Mucosa of gallbladder (tissue), 1 donor: ENCODE measurements around the gene SEMA6A. TPM values are rescaled to one million over a fixed set of nuclear protein-coding genes. Genes with fewer than 3 reads are reported as not detected.
A peak's percentile ranks its signal among the peaks of the same experiment; 100 is the strongest.

ENCODE experiments used
- DNase-seq: peaks from one replicate; pipeline ENCODE4 v3.0.0-alpha.2; 2020; ENCODE audit warnings: low spot score
- total RNA-seq: library from RNA; stranded (reverse); gene quantifications from one replicate; pipeline ENCODE4 v1.2.1, GENCODE V29; 2021
- donor health status: DM: no; HTN: no; CAD: no.

Gene SEMA6A
- total RNA-seq, 1 donor from 2014 or later, result 98.1 TPM

DNA sequence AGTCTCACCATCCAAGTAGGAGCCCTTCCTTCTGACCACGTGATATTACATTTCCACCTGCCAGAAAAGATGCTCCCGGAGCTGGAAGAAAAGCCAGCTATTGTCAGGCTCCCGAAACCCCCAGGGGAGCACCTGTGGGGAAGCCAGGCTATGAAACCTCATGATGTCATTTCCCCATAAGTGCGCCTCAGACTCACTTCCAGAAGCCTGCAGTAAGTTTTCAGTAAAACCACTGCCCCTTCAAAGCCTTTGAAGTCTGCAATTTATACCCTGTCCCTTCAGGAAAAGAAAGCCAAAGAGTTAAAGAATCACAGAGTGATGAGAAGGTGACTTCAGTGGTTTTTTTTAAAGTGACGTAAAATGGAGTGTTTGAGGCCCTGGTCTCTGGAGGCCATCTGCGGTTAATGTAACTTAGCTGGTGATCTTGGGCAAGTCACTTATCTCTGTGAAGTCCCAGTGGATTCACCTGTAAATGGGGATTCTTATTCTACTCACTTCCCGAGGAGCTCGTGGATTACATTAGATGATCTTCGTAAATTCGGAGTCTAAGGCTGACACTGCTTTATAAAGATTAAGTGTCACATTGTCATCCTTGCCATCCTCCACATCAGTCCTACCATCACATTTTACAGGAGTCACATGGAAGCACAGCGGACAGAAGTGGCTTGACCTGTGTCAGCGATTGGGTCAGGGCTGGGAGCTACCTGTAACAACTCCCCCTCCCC, 2.6 kb upstream of the SEMA6A start:
- no peak for DNase-seq

DNA sequence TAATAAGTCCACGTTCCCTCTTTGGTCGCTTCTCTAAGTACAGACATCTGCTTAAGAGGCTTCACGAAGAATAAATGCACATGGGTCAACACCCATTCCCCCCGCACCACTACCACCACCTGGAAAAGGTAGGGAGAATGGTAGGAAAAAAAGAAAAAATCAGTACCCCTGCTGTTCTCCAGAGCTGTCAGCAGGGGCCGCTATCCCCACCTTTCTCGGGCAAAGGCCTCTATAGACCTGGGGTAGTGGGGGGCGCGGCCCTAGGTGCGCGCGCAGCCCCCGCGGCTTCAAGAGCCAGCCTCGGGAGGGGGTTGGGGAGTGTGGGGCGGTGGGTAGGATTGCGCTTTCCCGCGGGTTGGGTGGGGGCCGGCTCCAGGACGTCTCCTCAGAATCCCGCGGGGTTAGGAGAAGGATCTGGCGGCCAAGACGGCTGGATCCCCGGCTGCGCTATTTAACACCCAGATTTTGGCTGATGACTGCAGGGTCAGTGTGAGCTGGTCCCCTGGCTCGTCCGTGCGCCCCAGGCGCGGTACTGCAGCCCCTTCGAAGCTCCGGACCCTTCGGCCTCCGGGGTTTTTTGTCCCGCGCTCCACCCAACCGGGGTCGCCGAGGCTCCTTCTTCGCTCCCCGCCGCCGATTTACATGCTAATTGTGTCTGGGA, 1.6 kb upstream of the SEMA6A start:
- DNase-seq, result peak; percentile 48

DNA sequence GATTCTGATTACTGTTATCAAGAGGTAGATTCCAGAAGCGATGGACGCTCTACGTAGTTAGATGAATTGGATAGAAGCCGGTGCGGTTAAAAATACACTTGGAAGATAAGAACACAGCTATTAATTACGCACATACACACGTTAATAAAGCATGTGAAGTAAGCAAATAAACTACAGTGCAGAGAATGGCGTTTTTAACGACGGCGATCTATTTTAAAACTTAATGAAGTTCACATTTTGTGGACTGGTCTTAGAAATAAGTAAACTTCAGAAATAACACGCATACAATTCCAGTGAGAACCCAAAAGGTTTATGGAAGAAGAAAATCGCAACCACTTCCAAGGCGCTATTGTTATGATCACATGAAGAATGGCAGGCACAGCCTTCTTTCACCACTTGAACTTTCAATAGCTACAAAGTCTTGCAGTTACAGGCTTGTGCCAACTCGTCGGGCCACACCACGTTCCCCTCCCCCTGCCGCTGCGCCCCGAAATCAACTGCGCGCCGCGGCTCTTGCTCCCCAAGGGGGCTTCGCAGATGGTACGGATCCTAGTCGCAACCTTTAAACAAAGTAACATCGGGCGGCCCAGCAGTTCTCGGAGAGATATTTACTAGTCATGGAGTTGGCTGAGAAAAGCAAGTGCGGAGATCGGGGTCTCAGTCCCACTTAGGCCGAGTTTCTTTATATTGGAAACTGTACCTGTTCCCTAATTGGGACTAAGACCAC, 866 bp upstream of the SEMA6A start:
- peak; percentile 26 for DNase-seq

DNA sequence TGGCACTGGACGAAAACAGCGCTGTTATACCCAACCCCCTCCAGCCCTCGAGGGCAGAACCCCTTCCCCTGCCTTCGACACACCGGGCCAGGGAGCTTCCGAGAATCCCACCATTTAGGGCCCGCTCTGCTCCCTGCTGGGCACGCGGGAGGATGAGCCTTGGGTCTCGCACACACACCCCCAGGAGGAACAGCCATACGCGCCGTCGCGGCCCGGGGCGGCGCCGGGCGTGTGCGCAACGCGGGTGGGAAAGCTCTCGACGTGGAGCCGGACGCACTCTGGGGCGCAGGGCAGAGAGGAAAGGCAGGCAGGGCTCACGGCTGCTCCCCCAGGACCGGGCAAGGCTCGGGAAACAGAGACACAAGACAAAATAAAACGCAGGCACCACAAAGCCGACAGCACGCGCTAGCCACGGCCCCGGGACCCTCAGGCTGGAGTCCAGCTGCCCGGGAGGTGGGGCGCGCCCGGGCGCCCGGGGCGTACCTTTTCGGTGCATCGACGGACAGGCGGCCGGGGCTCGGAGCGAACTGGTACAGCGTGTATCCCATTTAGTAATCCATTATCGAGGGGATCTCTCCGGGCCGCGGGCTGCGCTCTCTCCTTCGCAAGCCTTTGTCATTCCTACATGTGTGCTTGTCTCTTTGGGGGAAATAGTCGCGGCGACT, 789 bp downstream of the SEMA6A start:
- DNase-seq, result no peak

DNA sequence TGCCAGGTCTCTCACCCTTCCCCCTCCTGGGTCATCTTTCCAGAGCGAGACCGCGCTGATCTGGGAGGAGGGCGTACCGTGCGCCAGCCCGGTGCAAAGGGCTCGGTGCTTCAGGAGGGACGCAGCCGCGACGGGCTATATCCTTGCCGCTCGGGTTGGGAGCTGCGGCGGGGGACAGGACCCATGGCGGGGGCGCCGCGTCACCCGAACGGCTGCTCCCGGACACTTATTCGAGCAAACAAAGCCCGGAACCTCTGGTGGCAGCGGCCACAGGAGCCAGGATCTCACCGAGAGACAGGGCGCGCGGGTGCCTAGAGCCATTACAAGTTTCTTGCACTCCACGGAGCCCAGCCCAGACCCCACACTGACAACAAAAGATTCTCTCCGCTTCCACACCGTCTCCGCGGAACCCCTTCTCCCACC, 1.3 kb downstream of the SEMA6A start:
- no peak for DNase-seq

DNA sequence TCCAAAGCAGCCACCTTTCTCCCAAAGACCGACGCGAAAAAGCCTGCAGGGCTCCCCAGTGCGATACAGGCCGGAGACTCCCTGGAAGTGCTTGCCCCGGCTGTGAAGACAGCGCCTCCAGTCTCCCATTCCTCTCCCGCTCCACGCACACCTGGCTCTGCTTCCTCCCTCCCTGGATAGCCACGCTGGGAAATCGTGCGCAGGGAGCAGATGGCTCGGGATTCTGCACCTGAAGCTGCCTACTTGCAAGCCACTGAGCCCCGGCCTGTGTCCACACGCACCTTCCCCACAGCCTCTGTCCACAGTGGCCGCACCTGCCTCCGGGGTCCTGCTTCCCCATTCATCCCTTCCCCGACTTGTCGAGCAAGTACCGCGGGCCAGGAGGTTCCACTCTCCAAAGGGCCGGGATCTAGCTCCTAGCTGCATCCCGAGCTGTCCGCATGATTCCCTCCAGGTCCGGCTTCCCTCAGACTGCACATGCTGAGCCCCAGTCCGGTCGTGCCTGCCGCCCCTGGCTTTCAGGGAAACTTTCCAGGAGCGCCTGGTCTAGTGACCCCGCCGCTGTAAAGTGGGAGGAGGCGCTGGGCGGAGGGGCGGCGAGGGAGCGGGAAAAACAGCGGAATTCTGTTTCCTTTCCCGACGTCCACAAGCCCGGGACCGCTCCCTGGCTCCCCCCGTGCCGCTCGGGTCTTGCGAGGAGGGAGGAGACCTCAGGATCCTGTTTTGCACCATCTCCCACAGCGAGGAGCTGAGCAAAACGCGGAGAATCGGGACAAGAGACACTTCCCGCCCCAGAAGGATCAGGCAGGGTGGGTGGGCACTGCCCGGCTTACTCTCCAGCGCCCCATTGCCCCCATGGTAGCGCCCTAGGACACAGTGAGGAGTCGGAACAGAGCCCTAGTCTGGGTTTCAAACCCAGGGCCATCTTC, 2.0 kb downstream of the SEMA6A start:
- DNase-seq, result peak; percentile 35

DNA sequence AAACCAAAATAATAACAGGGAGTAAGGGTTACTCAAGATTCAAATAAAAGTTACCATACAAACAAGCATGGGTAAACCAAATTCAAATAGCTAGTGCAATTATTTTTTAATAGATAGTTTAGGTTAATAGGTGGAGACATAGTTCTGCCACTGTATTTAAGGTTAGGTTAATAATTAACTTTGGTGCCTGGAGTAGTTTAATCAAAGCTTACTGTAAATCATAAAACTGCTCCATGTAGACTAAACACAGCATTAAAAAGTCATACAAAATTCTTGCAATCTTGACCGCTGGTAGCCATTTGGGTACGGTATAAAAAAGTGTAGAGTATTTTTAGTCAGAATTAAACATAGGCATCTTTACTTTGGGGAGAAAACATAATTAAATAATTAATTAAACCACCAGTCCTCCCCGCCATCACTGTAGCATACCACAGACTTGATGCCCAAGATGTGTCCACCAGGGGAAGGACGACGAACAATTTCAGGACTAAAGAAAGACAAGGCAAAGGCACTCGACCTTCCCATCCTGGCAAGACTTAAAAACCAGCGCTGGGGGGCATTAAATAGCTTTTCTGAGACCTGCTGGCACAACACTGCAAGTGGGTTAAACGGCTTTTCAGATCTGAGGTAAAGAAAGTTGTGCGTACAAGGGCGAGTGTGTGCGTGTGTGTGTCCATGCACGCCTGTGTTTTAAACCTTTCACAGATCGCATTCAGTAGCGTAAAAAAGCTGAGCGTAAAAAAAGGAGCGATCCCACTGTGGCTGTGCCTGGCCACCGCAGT, 2.9 kb downstream of the SEMA6A start:
- DNase-seq, result no peak

DNA sequence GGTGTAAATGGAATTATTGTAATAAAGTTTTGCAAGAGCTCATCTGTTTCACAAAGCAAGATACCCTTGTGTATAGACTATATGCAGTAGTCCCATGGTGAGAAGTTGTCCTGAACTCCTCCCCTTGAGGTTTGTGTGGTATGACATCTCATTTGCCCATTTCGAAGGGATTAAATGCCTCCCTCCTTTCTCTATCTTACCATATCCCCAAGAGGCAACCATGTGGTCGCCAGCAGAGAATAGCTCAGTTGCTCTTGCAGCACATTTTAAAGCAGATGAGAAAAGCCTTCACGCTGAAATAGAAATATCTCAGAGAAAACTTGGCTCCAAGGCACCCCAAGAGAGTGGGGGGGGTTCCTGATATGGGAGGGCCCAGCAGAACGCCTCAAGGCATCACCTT, 4.6 kb downstream of the SEMA6A start:
- DNase-seq, result no peak

DNA sequence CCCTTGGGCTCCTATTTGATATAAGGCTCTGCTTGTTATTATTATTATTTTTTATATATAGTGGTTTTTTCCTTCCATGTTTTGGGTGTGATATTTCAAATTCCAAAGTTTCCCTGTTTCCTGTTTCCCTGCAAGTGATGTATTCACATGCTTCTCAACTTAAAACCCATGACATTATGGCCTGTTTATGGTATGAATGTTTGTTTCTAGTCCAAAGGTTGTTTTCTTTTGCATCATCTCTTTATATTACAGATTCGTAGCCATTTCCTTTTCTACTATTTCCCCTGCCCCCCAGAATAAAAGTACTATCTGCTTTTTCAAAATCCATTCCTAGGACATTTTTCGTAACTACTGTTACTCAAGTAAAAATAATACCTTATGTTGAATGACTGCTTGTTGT, 7.5 kb downstream of the SEMA6A start:
- no peak for DNase-seq

DNA sequence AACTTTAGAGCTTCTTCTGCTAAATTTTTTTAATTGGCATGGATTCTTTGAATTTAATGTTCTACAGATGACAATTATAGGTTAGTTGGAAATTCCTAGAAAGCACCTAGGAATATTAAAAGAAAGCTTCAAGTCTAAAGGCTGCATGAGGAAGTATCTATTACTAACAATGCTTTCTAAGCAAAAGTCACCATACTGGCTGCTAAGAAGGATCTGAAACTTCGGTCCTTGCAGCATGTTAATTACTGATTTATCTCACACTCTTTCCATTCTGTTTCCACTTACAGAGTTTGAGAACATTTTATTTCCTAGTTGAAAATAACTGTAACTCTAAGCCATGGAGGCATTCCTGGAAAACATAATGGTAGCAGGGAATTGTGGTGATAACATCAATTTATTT, 8.4 kb downstream of the SEMA6A start:
- DNase-seq, result no peak

DNA sequence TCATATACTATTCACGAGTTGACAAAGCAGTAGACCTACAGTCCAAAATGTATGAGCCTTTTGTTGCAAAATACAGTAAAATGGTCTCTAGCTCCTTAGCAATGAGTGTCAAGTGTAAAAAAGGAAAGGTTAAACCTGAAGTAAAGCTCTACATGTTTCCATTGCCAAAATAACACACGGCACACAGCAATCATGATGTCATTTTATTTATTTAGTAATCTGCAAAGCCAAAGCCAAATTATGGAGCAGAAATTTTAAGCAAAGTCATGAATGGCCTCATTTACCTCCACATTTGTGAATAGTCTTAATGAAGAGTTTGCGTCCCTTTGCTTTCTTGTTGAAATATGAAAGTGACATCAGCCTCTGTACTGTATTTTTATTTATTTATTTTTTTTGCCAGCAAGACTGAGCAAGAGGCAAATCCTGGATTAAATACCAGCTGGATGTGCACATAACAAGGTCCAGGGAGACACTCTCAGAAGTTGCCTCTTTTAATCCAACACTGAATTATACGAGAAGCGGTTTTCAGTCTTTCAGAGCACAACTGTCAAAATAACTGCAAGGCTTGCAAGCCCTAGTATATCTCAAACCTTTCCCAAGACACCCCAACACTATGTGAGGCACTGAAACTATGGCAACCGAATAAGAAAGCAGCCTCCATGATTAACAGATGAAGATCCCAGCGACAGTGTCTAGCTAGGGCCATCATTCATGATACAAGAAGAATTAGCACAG, 9.7 kb downstream of the SEMA6A start:
- no peak for DNase-seq

DNA sequence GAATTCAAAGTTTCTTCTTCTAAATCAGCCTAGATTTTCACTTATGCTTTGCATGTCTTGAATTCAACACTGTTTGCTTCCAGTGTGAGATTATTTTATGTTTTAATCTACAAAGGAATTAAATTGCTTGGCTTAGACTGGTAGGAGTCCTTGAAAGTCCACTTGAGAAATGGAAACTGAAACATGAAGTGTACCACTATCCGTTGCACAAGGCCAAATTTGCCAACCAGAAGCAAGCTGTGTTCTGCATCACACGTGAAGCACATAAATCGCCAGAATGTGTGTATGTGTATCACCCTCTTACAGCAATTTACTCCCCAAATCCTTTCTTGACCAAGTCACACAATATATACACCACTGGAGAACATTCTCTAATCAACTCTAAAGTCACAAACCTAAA, 10.3 kb downstream of the SEMA6A start:
- no peak for DNase-seq

DNA sequence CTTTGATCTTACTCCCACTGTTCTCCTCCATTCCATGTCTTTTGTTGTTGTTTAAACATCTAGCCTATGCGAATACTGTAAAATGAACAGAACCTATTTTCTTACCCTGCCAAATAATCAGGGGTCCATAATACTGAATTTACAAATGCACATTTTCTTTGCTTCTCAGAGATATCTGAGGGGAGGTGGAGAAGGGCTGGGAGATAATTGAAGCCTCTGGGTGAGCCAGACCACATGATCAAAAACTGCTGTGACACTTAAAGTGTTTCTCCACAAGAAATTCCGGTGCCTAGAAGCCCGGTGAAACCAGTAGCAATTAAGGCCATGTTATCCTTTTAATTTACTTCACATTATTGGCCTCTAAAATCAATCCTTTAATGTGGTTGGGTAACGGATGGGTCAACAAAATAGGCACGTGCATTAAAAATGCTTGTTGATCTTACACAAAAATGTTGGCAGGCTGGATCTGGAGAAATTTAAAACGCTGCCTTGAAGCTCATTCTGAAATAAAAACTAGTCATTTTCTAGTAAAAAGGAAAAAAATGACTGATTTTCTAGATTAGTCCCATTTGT, 10.8 kb downstream of the SEMA6A start:
- no peak for DNase-seq

DNA sequence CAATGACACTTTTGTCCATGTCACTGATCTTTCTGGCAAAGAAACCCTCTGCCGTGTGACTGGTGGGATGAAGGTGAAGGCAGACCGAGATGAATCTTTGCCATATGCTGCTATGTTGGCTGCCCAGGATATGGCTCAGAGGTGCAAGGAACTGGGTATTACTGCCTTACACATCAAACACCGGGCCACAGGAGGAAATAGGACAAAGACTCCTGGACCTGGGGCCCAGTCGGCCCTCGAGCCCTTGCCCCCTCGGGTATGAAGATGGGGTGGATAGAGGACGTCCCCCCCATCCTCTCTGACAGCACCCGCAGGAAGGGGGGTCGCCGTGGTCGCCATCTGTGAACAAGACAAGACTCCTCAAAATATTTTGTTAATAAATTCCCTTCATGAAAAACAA, 12.0 kb downstream of the SEMA6A start:
- DNase-seq, result no peak

DNA sequence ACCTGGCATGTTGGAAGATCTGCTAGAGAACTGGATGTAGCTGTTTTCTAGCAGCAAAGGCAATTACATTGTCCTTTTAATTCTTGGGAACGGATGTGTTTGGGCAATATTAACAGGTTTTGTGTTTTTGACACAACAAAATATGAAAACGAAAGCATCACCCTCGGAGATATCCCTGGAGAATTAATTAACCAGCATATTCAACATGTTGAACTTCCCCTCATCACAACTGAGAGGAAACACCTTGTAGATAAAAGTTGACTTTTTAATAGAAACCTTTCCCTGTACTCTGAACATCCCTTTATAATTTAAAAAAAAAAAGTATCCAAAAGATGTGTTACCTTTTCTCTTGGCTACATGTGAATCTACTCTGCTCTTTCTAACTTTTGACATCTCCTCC, 13.0 kb downstream of the SEMA6A start:
- DNase-seq, result no peak

DNA sequence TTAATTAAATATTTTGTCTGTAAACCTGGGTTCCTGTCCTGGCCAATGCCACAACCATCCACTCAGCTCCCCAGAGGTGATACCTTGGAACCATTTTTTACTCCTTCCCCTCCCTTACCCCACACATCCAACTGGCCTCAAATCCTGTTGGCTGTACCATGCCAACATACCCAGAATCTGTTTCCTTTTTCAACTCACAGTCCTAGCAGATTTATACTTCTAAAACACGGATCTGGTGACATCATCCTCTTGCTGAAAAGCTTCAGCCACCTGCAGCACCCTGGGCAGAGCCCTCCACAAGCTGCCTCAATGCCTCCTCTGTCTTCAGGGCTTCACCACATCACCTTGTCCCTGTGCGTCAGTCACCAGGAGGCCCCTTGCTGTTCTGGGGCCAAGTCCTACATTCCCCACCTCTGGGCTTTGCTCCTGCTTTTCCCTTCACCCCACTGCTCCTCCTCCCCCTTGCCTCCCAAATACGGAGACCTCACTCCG, 14.9 kb downstream of the SEMA6A start:
- no peak for DNase-seq

DNA sequence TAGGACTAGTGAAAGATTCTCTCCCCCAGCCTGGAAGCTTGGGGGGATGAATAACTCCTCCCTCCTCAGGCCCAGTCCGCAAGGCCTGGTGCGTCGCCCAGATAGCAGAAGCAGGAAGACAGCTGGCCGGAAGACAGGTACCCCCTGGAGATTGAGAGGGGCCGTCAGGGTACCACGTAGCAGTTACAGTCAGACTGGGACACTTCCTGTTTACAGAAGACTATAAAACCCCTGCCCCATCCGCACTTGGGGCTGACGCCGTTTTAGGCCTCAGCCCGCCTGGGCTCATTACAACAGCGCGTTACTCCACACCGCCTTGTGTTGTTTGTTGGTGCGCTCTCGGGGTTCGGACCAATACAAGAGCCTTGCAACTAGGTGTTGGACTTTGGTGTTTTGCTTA, 15.4 kb downstream of the SEMA6A start:
- DNase-seq, result no peak

DNA sequence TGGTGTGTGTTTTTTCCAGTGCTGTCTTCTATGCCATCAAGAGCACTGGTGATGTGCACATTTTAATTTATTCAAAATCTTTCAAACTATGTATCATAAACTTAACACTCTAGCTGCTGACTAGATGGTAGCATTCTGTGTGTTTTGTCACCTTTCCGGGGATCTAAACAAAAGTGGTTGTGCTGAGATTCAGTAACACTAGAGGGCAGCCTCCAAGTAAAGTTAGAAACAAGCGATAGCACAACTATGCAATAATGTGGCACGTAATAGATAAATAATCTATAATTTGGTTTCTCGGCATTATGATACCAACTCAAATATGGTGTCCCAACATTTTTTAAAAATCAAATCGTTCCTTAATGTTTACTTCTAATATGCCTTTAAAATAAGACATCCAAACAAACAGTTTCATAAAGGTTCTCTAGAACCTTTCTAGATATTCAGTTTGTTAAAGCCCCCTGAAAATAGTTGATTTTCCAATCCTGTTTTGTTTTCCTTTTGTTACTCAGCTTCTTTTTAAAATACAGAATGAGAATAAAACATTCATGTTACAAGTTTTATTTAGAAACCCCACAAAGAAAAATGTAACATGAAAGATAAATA, 16.9 kb downstream of the SEMA6A start:
- no peak for DNase-seq

DNA sequence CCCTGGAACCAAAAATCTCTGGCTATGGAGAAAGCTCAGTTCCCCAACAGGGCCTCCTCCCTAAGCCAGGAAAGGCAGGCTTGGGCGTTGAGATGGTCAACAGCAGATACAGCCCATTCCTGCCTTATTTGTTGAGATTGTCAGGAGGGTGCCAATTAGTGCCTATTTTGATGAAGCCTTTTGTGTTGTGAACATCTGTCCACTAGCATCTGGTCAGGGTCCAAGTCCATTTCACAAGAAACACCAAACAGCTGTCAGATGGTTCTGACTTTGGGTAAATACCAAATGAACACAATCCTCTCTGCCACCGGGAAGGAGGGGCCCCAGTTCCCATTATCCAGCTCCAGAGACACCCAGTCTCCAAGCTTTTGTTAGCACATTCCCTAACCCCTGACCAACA, 19.9 kb downstream of the SEMA6A start:
- no peak for DNase-seq
